Measurements from ENCODE around the gene CHIC1. TPM values are rescaled to one million over a fixed set of nuclear protein-coding genes. Genes with fewer than 3 reads are reported as not detected.

Gene CHIC1
- total RNA-seq, 4 donors from 2014 or later, result 1.8 to 6.6 (median 4.8) TPM

DNA sequence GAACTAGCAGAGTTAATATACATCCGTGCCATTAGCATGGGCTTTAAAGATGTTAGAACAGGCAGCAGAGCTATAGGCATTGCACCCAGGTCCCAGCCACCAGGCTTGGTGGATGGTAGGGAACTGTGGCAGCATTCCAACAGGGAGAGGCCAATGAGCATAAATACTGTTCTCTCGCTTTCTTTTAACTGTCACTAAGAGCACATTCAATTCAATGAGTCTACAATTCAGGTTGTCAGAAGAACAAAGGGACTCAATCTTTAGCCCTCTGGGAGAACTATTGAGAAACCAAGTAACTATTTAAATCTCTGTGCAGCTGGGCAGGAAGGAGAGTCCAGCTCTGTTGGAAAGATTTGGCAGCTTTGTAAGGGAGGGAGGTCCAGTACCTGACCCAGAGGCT is 165.6 kb downstream of the CHIC1 start:
- H3K9me3 ChIP-seq, result no peaks in the 10 kb centered on the region
- no peaks in the 10 kb centered on the region for H3K4me1 ChIP-seq
- TF ChIP-seq, protein P1, sequence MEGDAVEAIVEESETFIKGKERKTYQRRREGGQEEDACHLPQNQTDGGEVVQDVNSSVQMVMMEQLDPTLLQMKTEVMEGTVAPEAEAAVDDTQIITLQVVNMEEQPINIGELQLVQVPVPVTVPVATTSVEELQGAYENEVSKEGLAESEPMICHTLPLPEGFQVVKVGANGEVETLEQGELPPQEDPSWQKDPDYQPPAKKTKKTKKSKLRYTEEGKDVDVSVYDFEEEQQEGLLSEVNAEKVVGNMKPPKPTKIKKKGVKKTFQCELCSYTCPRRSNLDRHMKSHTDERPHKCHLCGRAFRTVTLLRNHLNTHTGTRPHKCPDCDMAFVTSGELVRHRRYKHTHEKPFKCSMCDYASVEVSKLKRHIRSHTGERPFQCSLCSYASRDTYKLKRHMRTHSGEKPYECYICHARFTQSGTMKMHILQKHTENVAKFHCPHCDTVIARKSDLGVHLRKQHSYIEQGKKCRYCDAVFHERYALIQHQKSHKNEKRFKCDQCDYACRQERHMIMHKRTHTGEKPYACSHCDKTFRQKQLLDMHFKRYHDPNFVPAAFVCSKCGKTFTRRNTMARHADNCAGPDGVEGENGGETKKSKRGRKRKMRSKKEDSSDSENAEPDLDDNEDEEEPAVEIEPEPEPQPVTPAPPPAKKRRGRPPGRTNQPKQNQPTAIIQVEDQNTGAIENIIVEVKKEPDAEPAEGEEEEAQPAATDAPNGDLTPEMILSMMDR (IDR thresholded peaks at IDR 0.05 in 4 of 5, conservative IDR thresholded peaks at IDR 0.05 in 1 of 5), result no peak
- no peak for TF ChIP-seq POLR2A (IDR thresholded peaks at IDR 0.05)
- no peak overlapping the region for H3K27ac ChIP-seq
- peaks cover 0 to 6% (median 0%) of the 10 kb centered on the region in 3 donors for H3K27me3 ChIP-seq
- no peaks in the 10 kb centered on the region for H3K36me3 ChIP-seq
- no peak overlapping the region for H3K4me3 ChIP-seq
- in situ Hi-C loops (cut with MboI; ENCODE audit: low sequenced_read_pairs in 4 of 4), result no loop called here
- DNase-seq, result no peak
- ATAC-seq, result no peak
- intact Hi-C loops (cut with DNase I; ENCODE audit: low total_unique reads), result no loop called here

Other genes with a start within 250 kb of the CHIC1 start
- not detected for gene CDX4, start 116.1 kb upstream of the CHIC1 start, total RNA-seq

Data from gastrocnemius medialis (tissue), 4 donors.